ENCODE measurements around the gene OVOL1. TPM values are rescaled to one million over a fixed set of nuclear protein-coding genes. Genes with fewer than 3 reads are reported as not detected.
"Not testable (repeated sequence)": the region's sequence is repeated elsewhere in the genome, so short reads cannot be mapped to it uniquely, and the experiment has no call there.

Gene OVOL1
- total RNA-seq, 1 experiment from 2014 or later: 17.1 TPM

DNA sequence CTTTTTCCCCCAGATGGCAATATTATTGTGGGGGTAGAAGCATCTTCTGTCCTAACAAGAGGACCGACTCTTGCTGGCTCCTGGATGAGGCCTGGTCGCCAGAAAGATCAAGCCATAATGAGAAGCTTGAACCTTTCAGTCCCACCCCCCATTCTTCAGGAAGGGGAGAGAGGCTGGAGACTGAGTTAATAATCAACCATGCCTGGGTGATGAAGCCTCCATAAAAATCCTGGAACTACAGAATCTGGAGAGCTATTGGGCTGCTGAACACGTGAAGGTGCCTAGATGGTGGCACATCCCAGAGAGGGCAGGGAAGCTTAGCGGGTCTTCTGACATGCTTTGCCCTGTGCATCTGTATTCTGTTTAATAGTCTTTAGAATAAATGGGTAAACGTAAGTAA is 22.4 kb upstream of the OVOL1 start:
- Histone ChIP-seq H3K9me3 (ENCODE audit: low read length) (no peaks in the 10 kb centered on the region), H3K27ac (ENCODE audit: low read length) (no peak overlapping the region), H3K27me3 (ENCODE audit: low read length) (no peaks in the 10 kb centered on the region), H3K4me3 (ENCODE audit: low read length) (no peak overlapping the region), H3K36me3 (ENCODE audit: low read depth, low read length) (no peaks in the 10 kb centered on the region), H3K9ac (ENCODE audit: low read length) (no peak overlapping the region), H3K4me1 (ENCODE audit: insufficient read depth, low read length) (no peaks in the 10 kb centered on the region), H4K20me1 (ENCODE audit: low read length) (no peaks in the 10 kb centered on the region), H3K9me2 (replicated peaks; ENCODE audit: low read length) (no peaks in the 10 kb centered on the region), H2AFZ (ENCODE audit: low read length) (no peak overlapping the region), H3K4me2 (ENCODE audit: low read length) (no peak overlapping the region), H3F3A (ENCODE audit: low read length, unreplicated experiment) (no peaks in the 10 kb centered on the region), H3K79me2 (ENCODE audit: low read length) (no peaks in the 10 kb centered on the region)
- DNase-seq (no peak), ATAC-seq (no peak)
- BruUV-seq (replicated peaks): no TSS peak
- intact Hi-C loops (cut with micrococcal nuclease): no loop called here
- TF ChIP-seq, protein P1, sequence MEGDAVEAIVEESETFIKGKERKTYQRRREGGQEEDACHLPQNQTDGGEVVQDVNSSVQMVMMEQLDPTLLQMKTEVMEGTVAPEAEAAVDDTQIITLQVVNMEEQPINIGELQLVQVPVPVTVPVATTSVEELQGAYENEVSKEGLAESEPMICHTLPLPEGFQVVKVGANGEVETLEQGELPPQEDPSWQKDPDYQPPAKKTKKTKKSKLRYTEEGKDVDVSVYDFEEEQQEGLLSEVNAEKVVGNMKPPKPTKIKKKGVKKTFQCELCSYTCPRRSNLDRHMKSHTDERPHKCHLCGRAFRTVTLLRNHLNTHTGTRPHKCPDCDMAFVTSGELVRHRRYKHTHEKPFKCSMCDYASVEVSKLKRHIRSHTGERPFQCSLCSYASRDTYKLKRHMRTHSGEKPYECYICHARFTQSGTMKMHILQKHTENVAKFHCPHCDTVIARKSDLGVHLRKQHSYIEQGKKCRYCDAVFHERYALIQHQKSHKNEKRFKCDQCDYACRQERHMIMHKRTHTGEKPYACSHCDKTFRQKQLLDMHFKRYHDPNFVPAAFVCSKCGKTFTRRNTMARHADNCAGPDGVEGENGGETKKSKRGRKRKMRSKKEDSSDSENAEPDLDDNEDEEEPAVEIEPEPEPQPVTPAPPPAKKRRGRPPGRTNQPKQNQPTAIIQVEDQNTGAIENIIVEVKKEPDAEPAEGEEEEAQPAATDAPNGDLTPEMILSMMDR (conservative IDR thresholded peaks at IDR 0.05; ENCODE audit: low read depth, low read length): no peak
- TF ChIP-seq EZH2 (IDR thresholded peaks at IDR 0.05; ENCODE audit: low read length, unreplicated experiment) (no peak), EZH2phosphoT487 (IDR thresholded peaks at IDR 0.05; ENCODE audit: borderline replicate concordance, low read length) (no peak)
- CTCF ChIA-PET: no interaction called here
- POLR2A ChIA-PET (ENCODE audit: unreplicated experiment): no interaction called here

DNA sequence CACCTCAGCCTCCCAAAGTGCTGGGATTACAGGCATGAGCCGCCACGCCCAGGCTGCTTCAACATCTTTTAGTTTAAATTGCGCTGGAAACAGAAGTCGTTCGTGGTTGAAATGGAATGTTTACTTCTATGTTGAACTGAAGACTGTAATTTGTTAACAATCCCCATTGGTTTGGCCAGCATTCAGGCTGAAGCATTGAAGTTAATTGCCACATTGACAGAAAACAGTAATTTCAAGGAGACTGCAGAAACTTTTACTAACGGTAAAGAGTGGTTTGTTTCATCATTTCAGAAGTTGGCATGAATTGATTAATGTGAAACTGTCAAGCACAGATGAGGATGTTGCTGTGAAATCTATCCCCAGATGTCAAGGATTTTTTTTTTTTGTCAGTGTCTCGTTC is 20.3 kb upstream of the OVOL1 start:
- ChIA-PET POLR2A (ENCODE audit: unreplicated experiment) (no interaction called here), CTCF (interaction anchor here (0.9 kb wide), 1 partner anchor 51 kb away, joined by 3 read pairs; no protein-coding TSS in a partner anchor)
- no peak overlapping the region for H3K4me2 ChIP-seq (ENCODE audit: low read length)
- H2AFZ ChIP-seq (ENCODE audit: low read length): no peak overlapping the region
- no peaks in the 10 kb centered on the region for H4K20me1 ChIP-seq (ENCODE audit: low read length)
- no TSS peak for BruUV-seq (replicated peaks)
- peak; percentile 41 for DNase-seq
- no peaks in the 10 kb centered on the region for H3K4me1 ChIP-seq (ENCODE audit: insufficient read depth, low read length)
- H3K79me2 ChIP-seq (ENCODE audit: low read length): no peaks in the 10 kb centered on the region
- ATAC-seq: no peak; the same call in 1 of the 2 replicates
- H3K4me3 ChIP-seq (ENCODE audit: low read length): no peak overlapping the region
- H3K9ac ChIP-seq (ENCODE audit: low read length): no peak overlapping the region
- no peak for TF ChIP-seq EZH2phosphoT487 (IDR thresholded peaks at IDR 0.05; ENCODE audit: borderline replicate concordance, low read length)
- TF ChIP-seq, protein P1 (conservative IDR thresholded peaks at IDR 0.05; ENCODE audit: low read depth, low read length): no peak
- H3K9me2 ChIP-seq (replicated peaks; ENCODE audit: low read length): no peaks in the 10 kb centered on the region
- no peak overlapping the region for H3K27ac ChIP-seq (ENCODE audit: low read length)
- H3K36me3 ChIP-seq (ENCODE audit: low read depth, low read length): no peaks in the 10 kb centered on the region
- no peaks in the 10 kb centered on the region for H3F3A ChIP-seq (ENCODE audit: low read length, unreplicated experiment)
- no peaks in the 10 kb centered on the region for H3K9me3 ChIP-seq (ENCODE audit: low read length)
- intact Hi-C loops (cut with micrococcal nuclease): no loop called here
- H3K27me3 ChIP-seq (ENCODE audit: low read length): no peaks in the 10 kb centered on the region

- Histone ChIP-seq H4K20me1 (ENCODE audit: low read length) (no peaks in the 10 kb centered on the region), H3K4me1 (ENCODE audit: insufficient read depth, low read length) (no peaks in the 10 kb centered on the region), H3K27ac (ENCODE audit: low read length) (no peak overlapping the region), H3K9me3 (ENCODE audit: low read length) (no peaks in the 10 kb centered on the region), H3K79me2 (ENCODE audit: low read length) (no peaks in the 10 kb centered on the region), H3K4me2 (ENCODE audit: low read length) (no peak overlapping the region), H3K27me3 (ENCODE audit: low read length) (no peaks in the 10 kb centered on the region), H3F3A (ENCODE audit: low read length, unreplicated experiment) (no peaks in the 10 kb centered on the region), H2AFZ (ENCODE audit: low read length) (no peak overlapping the region), H3K4me3 (ENCODE audit: low read length) (no peak overlapping the region), H3K36me3 (ENCODE audit: low read depth, low read length) (no peaks in the 10 kb centered on the region), H3K9me2 (replicated peaks; ENCODE audit: low read length) (no peaks in the 10 kb centered on the region), H3K9ac (ENCODE audit: low read length) (no peak overlapping the region)
- ChIA-PET POLR2A (ENCODE audit: unreplicated experiment) (no interaction called here), CTCF (interaction anchor here (0.9 kb wide), 1 partner anchor 50 kb away, joined by 3 read pairs; no protein-coding TSS in a partner anchor)
- ATAC-seq: no peak
- intact Hi-C loops (cut with micrococcal nuclease): no loop called here
- TF ChIP-seq EZH2 (IDR thresholded peaks at IDR 0.05; ENCODE audit: low read length, unreplicated experiment): no peak
- no peak for TF ChIP-seq EZH2phosphoT487 (IDR thresholded peaks at IDR 0.05; ENCODE audit: borderline replicate concordance, low read length)
- TF ChIP-seq, protein P1 (conservative IDR thresholded peaks at IDR 0.05; ENCODE audit: low read depth, low read length): no peak
- DNase-seq: no peak
- no TSS peak for BruUV-seq (replicated peaks)
Measured at GRCh38 chr11:65767406-65767805, 19.5 kb upstream of the OVOL1 start.

DNA sequence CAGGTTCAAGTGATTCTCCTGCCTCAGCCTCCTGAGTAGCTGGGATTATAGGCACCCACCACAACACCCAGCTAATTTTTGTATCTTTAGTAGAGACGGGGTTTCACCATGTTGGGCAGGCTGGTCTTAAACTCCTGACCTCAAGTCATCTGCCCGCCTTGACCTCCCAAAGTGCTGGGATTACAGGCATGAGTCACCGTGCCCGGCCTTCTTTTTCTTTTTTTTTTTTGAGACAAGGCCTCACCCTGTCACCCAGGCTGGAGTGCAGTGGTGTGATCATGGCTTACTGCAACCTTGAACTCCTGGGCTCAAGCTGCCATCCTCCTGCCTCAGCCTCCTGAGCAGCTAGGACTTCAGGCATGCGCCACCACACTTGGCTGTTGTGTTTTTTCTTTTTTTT is 19.1 kb upstream of the OVOL1 start:
- not testable (repeated sequence) for BruUV-seq (replicated peaks); H2AFZ ChIP-seq (ENCODE audit: low read length)

More for the DNA sequence above, 19.1 kb upstream of the OVOL1 start:
- H3K9me2 ChIP-seq (replicated peaks; ENCODE audit: low read length); H3K4me1 ChIP-seq (ENCODE audit: insufficient read depth, low read length); CTCF ChIA-PET; H3K36me3 ChIP-seq (ENCODE audit: low read depth, low read length); ATAC-seq; H3F3A ChIP-seq (ENCODE audit: low read length, unreplicated experiment); H3K4me3 ChIP-seq (ENCODE audit: low read length); H3K27ac ChIP-seq (ENCODE audit: low read length); H3K4me2 ChIP-seq (ENCODE audit: low read length); POLR2A ChIA-PET (ENCODE audit: unreplicated experiment); H3K9ac ChIP-seq (ENCODE audit: low read length); H3K79me2 ChIP-seq (ENCODE audit: low read length); DNase-seq; H3K27me3 ChIP-seq (ENCODE audit: low read length); H3K9me3 ChIP-seq (ENCODE audit: low read length); H4K20me1 ChIP-seq (ENCODE audit: low read length): not testable (repeated sequence)
- intact Hi-C loops (cut with micrococcal nuclease): loop anchor here (2.0 kb wide), 1 partner anchor 55 kb away; the partner anchor contains the start of gene KAT5

Data from PC-3 (cell line).